DMS79 treated with DMSO at 0.1 percent for 48 hours (cell line): ENCODE results near the gene SDHB.
"Not testable (repeated sequence)": the region's sequence is repeated elsewhere in the genome, so short reads cannot be mapped to it uniquely, and the experiment has no call there.

Experiments
- DNase-seq: peaks from one replicate; lab custom pipeline; 2025; lab: John Stamatoyannopoulos, UW

Gene SDHB

GRCh38 chr1:17075470-17076255, 21.8 kb upstream of the SDHB start:
- no peak for DNase-seq

DNA sequence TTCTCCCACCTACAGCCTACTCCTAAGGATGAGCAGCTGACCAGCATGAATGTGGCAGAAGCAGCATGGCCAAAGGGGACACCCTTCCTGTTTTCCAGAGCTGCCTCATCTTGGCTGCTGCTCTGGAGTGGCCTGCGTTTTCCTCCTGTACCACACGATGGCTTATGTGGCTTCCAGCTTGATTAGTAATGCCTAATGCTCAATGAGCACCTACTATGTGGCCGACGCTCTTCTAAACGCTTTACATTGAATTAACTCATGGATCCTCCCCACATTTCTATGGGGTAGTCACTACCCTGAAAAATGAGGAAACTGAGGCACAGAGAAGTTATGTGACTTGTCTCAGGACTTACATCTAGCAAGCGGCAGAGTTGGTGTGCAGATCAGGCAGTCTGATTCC, 18.0 kb upstream of the SDHB start:
- DNase-seq, result no peak

DNA sequence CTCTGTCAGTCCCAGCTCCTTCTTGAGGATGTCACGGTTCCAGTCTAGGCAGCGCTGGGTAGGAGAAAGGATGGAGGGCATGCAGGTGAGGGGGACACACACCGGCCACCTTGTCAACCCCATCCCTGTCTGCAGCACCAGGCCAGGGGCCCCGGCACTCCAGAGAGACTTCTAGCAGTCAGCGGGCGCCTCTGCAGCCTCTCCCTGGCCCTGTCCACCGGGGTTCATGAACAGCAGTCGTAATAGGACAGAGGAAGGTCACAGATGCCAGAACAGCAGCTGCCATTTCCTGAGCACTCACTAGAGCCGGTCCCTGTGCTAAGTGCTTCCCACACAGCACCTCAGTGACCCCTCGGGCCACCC, 16.3 kb upstream of the SDHB start:
- DNase-seq, result no peak

DNA sequence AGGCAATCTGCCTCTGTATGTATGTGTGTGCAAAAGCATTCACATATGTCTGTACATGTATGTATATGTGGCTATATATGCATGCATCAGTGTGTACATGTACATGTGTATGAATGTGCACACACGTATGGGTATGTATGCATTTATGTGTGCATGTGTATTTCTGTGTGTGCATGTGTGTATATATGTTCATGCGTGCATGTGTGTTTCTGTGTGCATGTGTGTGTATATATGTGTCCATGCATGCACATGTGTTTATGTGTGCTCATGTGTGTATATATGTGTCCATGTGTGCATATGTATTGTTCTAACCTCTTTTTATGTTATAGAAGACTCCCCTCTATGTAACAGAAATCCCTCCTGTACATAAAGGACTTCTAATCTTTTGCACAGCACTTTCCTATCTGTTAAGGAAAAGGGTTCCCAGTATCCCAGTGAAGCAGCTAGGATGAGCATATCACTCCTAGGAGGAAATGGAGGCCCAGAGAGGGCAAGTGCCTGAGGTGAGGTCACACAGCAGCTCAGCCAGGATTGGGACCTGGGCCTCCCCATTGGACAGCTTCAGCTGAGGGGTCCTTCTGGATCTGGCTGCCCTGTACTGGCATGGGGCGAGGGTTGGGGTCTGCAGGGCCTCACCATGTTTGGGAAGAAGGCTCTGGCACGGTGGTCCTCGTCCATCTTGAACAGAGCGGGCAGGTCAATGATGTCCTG, 15.8 kb upstream of the SDHB start:
- no peak for DNase-seq

DNA sequence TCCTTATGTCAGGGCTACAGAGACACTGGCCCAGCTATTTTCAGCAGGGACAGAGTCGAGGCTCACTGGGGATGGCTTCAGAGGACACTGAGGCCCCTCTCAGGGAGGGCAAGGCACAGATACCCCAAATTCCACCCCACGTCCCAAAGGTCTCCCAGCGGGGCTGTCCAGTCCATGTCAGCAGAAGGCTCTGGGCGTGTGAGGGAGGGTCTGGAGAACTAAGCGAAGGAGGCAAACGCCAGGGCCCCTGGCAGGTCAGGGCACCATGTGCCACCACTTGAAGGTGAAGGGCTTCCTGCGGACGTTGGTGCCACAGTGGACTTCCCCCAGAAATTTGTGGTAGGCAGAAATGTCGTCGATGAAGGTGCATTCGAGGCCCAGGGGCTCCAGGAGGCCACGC, 15.0 kb upstream of the SDHB start:
- no peak for DNase-seq

GRCh38 chr1:17067465-17068240, 13.8 kb upstream of the SDHB start:
- no peak for DNase-seq

GRCh38 chr1:17067069-17067426, 13.2 kb upstream of the SDHB start:
- DNase-seq, result no peak

GRCh38 chr1:17066361-17067068, 12.7 kb upstream of the SDHB start:
- no peak for DNase-seq

DNA sequence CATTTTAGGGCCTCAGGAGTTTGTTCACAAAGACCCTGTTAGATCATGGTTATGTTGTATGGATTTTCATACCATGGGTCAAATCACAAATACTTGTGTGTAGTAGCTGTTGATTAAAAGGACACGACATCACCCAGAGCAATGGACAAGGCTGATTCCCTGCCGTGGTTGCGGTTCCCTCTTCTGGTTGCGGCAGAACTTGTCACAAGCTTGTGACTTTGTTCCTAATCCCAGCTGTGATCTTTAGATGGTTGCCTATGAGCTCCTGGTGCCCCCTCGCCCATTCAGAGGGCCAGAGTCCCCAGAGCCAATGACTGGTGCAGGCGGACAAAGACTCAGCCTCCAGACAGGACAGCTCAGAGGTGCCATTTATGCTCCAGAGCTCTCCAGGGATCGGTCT, 11.8 kb upstream of the SDHB start:
- DNase-seq, result no peak

GRCh38 chr1:17062751-17063150, 8.9 kb upstream of the SDHB start:
- DNase-seq, result not testable (repeated sequence)

DNA sequence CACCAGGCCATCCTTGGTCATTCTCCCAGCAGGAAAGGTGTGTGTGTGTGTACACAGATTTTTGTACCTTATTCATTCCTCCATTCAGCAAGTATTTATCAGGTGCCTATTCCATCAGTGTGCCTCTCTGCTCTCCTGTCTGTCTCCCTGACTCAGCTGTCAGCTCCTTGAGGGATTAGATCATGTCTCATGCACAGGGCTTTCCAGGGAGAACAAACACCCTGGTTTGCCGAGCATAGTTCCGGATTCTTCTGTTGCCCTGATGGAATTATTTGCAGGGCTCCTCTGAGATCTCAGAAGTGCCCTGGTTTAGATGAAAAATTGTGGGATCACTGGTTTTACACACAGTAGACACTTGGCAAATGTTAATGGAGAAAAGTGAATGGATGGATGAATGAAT, 8.1 kb upstream of the SDHB start:
- no peak for DNase-seq

- DNase-seq, result no peak
These were observed 7.7 kb upstream of the SDHB start for GRCh38 chr1:17061486-17061885.

GRCh38 chr1:17060306-17060749, 6.5 kb upstream of the SDHB start:
- DNase-seq, result no peak

DNA sequence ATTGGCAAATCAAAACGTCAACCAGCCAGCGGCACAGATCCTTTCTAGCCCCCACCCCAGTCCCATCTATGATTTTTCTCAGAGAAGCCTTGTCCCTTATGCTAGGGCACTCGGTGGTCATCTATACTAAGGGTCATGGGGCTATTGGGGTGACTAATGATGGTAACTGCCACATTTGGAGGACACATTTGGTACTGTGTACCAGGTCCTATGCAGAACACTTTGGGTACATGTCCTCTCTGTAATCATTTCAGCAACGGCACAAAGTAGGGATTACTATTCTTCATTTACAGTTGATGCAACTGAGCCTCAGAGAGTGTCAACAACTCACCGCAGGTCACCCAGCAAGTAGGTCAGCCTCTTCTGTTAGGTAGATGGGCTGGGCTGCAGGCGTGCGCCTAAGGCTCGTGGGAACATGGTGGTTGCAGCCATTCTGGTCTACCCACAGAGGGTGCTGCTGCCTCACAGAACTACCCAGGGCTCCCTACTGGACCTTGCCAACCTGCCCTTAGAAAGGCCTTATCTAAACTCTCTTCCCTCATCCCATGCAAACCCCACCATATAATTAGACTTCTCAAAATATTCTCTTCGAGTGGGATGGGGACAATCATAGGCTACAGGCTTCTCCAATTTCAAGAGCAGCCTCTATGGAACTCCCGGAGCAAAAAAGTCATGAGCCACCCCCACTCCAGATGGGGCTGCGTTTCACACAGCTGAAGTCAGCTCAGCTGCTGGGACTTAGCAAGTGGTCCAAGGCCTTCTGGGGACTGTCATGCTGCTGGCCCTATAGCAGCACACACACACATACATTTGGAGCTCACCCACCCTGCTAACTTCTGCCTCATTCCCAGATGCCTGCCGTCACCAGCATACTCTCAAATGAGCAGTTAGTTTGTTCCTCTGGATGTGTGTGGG, 5.8 kb upstream of the SDHB start:
- DNase-seq, result peak; percentile 60

GRCh38 chr1:17056551-17056950, 2.7 kb upstream of the SDHB start:
- DNase-seq, result no peak

DNA sequence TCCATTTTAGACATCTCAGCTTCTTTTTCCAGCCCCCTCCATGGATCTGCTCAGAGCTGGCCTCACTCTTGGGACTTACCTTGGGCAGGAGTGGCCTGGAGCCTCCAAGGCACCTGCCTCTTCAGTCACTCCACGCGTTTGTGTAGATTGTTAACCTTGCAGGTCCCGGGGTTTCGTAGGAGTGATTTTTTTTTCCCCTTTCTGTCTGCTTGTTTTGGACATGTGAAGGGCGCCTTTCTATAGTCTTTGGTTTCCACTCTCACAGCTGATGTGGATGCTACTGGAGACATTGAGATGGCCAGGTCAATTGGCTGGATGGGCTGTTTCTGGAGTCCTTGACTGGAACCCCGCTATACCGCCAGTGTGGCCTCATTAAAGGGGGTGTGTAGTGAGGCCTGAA, 2.0 kb upstream of the SDHB start:
- no peak for DNase-seq

DNA sequence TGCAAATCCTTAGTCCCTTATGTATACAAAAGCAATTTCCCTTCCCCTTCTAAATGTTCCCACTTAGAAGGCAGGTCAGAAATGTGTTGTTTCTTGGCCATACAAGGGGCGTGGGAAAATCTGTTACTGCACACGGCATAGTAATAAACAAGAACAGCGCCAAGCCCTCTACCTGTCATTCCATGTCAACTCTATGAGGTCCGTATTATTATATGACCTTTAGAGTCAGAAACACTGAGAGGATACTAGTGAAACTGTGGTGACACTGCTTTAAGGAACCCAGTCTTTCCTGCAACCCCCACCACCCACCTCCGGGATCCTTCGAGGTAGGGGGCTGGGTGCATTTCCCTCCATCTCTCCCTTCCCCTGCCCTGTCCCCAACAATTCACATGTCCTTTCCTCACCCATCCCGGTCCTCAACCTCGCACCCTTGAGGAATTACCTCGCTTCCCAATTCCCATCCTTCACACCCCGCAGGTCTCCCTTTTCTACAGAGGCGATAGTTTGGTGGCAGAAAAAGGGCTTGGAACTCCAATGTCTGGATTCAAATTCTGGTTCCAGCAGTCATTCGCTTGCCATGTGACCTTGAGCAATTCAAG, 647 bp downstream of the SDHB start:
- DNase-seq, result no peak

GRCh38 chr1:17052641-17053040, 1.2 kb downstream of the SDHB start:
- DNase-seq, result no peak

GRCh38 chr1:17052038-17052437, 1.8 kb downstream of the SDHB start:
- DNase-seq, result no peak

- no peak for DNase-seq
These were observed 5.9 kb downstream of the SDHB start for GRCh38 chr1:17047924-17048323.

DNA sequence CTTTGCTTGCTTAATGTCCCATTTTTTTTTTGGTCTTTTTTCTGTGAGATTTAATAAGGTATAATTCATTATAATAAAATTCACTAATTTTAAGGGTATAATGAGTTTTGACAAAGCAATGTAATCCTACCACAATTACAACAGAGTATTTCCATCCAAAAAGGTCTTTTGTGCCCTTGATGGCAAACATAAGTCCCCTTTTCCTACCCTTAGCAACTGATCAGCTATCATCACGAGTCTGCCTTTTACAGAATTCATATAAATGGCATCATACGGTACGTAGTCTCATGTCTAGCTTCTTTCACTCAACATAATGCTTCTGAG, 7.5 kb downstream of the SDHB start:
- no peak for DNase-seq
